ENCODE measurements around the gene CHRNA4. TPM values are rescaled to one million over a fixed set of nuclear protein-coding genes. Genes with fewer than 3 reads are reported as not detected.

CHRNA4 gene
- total RNA-seq, 3 donors from 2014 or later = not detected

DNA sequence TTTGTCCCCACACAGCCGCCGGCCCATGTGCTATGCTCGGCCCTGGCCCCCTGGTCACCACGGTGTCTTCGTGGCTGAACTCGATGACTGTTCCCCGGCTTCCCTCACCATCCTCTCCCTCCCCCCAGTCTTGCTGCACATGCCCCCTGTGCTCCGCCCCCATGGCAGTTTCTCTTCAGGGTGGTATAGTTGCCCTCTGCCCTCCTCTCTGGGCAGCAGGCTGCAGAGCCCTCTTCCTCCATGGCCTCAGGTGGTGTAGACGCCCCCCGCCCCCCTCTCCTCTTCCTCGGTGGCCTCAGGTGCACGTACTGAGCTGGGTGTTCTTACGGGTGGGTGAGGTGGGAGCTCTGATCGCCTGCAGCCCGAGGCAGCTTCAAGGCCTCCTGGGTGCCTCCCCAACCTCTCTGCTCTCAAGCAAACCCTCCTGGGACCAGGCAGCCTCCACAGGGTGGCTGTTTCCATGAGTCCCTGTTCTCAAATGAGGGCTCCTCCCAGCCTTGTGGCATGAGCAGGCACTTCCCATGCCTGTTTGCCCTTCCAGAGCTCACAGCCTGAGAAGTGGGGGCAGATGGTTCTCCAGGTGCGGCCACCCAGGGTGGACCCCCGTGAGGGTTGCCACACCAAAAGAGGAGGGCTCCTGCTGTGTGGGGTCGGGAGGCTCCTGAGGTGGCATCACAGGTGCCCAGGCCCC lies 43.4 kb downstream of the CHRNA4 start:
- intact Hi-C loops (cut with DNase I; ENCODE audit: low total_unique reads) = no loop called here
- no peak overlapping the region for H3K27ac ChIP-seq
- H3K36me3 ChIP-seq = no peaks in the 10 kb centered on the region
- H3K9me3 ChIP-seq = no peaks in the 10 kb centered on the region
- H3K27me3 ChIP-seq = peaks cover 0 to 37% of the 10 kb centered on the region in 2 donors
- TF ChIP-seq POLR2A (IDR thresholded peaks at IDR 0.05) = no peak
- TF ChIP-seq, protein P1, sequence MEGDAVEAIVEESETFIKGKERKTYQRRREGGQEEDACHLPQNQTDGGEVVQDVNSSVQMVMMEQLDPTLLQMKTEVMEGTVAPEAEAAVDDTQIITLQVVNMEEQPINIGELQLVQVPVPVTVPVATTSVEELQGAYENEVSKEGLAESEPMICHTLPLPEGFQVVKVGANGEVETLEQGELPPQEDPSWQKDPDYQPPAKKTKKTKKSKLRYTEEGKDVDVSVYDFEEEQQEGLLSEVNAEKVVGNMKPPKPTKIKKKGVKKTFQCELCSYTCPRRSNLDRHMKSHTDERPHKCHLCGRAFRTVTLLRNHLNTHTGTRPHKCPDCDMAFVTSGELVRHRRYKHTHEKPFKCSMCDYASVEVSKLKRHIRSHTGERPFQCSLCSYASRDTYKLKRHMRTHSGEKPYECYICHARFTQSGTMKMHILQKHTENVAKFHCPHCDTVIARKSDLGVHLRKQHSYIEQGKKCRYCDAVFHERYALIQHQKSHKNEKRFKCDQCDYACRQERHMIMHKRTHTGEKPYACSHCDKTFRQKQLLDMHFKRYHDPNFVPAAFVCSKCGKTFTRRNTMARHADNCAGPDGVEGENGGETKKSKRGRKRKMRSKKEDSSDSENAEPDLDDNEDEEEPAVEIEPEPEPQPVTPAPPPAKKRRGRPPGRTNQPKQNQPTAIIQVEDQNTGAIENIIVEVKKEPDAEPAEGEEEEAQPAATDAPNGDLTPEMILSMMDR (IDR thresholded peaks at IDR 0.05) = no peak
- TF ChIP-seq POLR2AphosphoS5 (IDR thresholded peaks at IDR 0.05) = no peak
- H3K4me3 ChIP-seq = no peak overlapping the region
- no peaks in the 10 kb centered on the region for H3K4me1 ChIP-seq
- no peak for DNase-seq (ENCODE audit: low spot score in 2 of 2)

DNA sequence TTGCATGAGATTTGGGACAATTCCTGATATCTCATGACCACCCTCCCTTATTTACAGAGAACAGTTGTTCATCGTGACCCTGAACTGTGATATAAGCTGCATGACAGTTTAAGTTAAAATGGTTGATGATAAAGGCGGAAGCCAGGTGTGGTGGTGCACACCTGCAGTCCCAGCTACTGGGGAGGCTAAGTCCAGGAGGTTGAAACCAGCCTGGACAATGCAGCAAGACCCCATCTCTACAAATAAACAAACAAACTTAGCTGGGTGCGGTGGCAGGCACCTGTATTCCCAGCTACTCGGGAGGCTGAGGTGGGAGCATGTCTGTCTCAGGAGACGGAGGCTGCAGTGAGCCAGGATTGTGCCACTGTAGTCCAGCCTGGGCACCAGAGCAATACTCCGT lies 44.1 kb downstream of the CHRNA4 start:
- intact Hi-C loops (cut with DNase I; ENCODE audit: low total_unique reads) = no loop called here
- peaks cover 0 to 36% of the 10 kb centered on the region in 2 donors for H3K27me3 ChIP-seq
- H3K4me1 ChIP-seq = no peaks in the 10 kb centered on the region
- H3K36me3 ChIP-seq = no peaks in the 10 kb centered on the region
- H3K27ac ChIP-seq = no peak overlapping the region
- H3K9me3 ChIP-seq = no peaks in the 10 kb centered on the region
- TF ChIP-seq POLR2AphosphoS5 (IDR thresholded peaks at IDR 0.05) (no peak), POLR2A (IDR thresholded peaks at IDR 0.05) (no peak)
- TF ChIP-seq, protein P1 (IDR thresholded peaks at IDR 0.05) = no peak
- DNase-seq (ENCODE audit: low spot score in 2 of 2) = no peak
- no peak overlapping the region for H3K4me3 ChIP-seq

DNA sequence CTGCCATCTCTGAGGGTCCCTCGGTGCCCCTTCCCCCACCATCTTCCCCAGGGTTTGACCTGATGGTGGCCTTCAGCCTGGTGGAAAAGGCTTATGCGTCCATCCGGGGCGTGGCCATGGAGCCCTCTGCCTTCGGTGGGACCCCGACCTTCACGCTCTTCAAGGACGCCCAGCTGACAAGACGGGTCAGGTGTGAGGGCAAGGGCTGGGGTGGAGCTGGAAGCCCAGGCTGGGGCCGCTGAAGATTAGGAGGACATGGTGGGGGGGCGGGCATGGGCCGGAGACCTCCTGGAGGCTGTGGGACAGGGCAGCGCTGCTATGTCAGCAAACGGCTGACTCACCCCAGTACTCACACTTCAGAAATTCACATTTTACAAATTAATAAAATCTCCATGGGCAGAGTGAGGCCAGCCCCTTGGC lies 44.6 kb downstream of the CHRNA4 start:
- no peaks in the 10 kb centered on the region for H3K4me1 ChIP-seq
- H3K27ac ChIP-seq = no peak overlapping the region
- TF ChIP-seq, protein P1 (IDR thresholded peaks at IDR 0.05) = no peak
- no peak for TF ChIP-seq POLR2A (IDR thresholded peaks at IDR 0.05)
- no peak for TF ChIP-seq POLR2AphosphoS5 (IDR thresholded peaks at IDR 0.05)
- DNase-seq (ENCODE audit: low spot score in 2 of 2) = no peak
- no peak overlapping the region for H3K4me3 ChIP-seq
- H3K27me3 ChIP-seq = peaks cover 0 to 37% of the 10 kb centered on the region in 2 donors
- H3K9me3 ChIP-seq = no peaks in the 10 kb centered on the region
- intact Hi-C loops (cut with DNase I; ENCODE audit: low total_unique reads) = no loop called here
- H3K36me3 ChIP-seq = no peaks in the 10 kb centered on the region

DNA sequence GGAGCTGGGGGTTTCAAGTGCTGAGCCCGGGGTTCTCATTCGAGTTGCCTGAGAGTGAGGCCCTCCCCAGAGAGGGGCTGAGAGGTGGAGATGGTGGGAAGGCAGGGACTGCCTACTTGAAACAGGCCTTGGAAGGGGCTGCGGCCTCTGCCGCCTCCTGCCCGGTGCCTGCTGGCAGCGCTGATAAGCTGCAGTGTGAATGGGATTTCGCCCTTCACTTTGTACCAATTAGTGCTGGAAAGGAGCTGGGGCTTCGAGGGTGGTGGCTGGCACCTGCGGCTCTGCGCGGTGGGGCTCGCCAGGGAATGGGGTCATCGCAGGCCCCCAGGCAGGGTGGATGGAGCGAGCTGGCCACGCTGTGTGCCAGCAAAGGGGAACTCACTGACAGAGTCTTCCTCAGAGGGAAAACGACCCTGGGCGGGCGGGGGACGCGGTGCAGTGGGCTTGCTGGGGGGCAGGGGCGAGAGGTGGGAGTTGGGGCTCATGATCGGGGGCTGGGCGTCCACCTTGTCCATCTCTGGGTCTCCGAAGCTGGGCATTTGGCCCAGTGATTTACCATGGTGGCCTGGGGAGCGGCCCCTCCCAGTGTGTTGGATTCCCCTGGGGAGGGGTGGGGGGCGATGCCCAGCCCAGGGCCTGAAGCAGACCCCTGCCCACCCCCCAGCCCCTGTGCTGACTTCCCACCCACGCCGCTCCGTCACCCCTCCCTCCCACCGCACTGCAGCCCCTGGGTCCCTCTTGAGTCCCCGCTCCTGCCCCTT lies 45.2 kb downstream of the CHRNA4 start:
- no peaks in the 10 kb centered on the region for H3K36me3 ChIP-seq
- H3K9me3 ChIP-seq = no peaks in the 10 kb centered on the region
- H3K4me1 ChIP-seq = no peaks in the 10 kb centered on the region
- H3K27me3 ChIP-seq = peaks cover 0 to 43% of the 10 kb centered on the region in 2 donors
- DNase-seq (ENCODE audit: low spot score in 2 of 2) = no peak
- TF ChIP-seq, protein P1 (IDR thresholded peaks at IDR 0.05) = no peak
- TF ChIP-seq POLR2A (IDR thresholded peaks at IDR 0.05) = no peak
- no peak for TF ChIP-seq POLR2AphosphoS5 (IDR thresholded peaks at IDR 0.05)
- no peak overlapping the region for H3K4me3 ChIP-seq
- no peak overlapping the region for H3K27ac ChIP-seq
- intact Hi-C loops (cut with DNase I; ENCODE audit: low total_unique reads) = no loop called here

DNA sequence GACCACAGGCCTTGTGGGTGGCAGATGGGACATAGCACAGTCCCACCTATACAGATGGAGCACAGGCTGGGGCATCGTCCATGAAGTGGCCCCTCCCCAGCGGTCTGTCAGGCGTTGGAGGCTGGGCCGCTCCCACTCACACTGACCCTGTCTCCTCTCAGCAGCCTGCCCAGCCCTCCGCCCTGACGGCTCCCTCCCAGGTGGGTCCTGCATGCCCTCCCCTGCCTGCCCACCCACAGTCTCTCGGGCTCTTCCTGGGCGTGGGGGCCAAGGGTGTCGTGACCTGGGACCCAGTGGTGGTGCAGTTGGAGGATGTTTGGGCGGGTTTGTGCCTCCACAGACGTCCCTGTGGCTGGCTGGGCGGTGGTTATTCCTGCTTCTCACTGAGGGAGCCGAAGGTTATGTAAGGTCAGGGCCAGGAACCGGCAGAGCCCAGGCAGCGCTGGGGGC lies 45.9 kb downstream of the CHRNA4 start:
- Histone ChIP-seq H3K27ac (no peak overlapping the region), H3K36me3 (no peaks in the 10 kb centered on the region), H3K9me3 (no peaks in the 10 kb centered on the region), H3K27me3 (peaks cover 0 to 47% of the 10 kb centered on the region in 2 donors), H3K4me3 (no peak overlapping the region), H3K4me1 (no peaks in the 10 kb centered on the region)
- DNase-seq (ENCODE audit: low spot score in 2 of 2) = no peak
- TF ChIP-seq POLR2AphosphoS5 (IDR thresholded peaks at IDR 0.05) (no peak), POLR2A (IDR thresholded peaks at IDR 0.05) (no peak)
- TF ChIP-seq, protein P1 (IDR thresholded peaks at IDR 0.05) = no peak
- intact Hi-C loops (cut with DNase I; ENCODE audit: low total_unique reads) = no loop called here
